GM08714 (cell line): ENCODE results near the gene DTYMK.
"Not testable (repeated sequence)": the region's sequence is repeated elsewhere in the genome, so short reads cannot be mapped to it uniquely, and the experiment has no call there.

Source experiments
- H3K4me3 ChIP-seq: fragments of 200-500 bp; sonication (Bioruptor generic); 2 replicates; pipeline ENCODE4 v1.5.1; 2014; ENCODE audit warnings: mild to moderate bottlenecking, low read length, inconsistent platforms
- ZNF274 ChIP-seq: IDR thresholded peaks from 2 replicates; pipeline ENCODE4 v1.6.1; 2012; ENCODE audit warnings: mild to moderate bottlenecking, low read depth, low read length

The DTYMK gene

GRCh38 chr2:241686650-241687425 is at the start of gene DTYMK:
Gene DTYMK, minus strand, starts transcription at chr2:241686815. Its CDS starts 32 bp downstream, at chr2:241686783.
- peak within 1 kb of the TSS; percentile 98 for H3K4me3 ChIP-seq
- no peak for TF ChIP-seq ZNF274

GRCh38 chr2:241736111-241736510 is 49.5 kb upstream of the DTYMK start:
- H3K4me3 ChIP-seq, result no peak overlapping the region
- TF ChIP-seq ZNF274, result no peak

- no peak for TF ChIP-seq ZNF274
Observed at GRCh38 chr2:241734467-241735208, 48.0 kb upstream of the DTYMK start, which contains the start of gene D2HGDH. Gene D2HGDH, plus strand, starts transcription at chr2:241734630. Its CDS starts 595 bp downstream, at chr2:241735225.

GRCh38 chr2:241734208-241734466 is 47.5 kb upstream of the DTYMK start:
- H3K4me3 ChIP-seq, result peak overlapping the region; percentile 31; the same call in 1 of the 2 replicates
- TF ChIP-seq ZNF274, result no peak

More at GRCh38 chr2:241734467-241735208, 48.0 kb upstream of the DTYMK start, which contains the start of gene D2HGDH:
- H3K4me3 ChIP-seq, result peak within 1 kb of the TSS; percentile 89

- peak overlapping the region; percentile 31; the same call in 1 of the 2 replicates for H3K4me3 ChIP-seq
- TF ChIP-seq ZNF274, result no peak
Observed at GRCh38 chr2:241733391-241734207, 47.0 kb upstream of the DTYMK start.

GRCh38 chr2:241732513-241733186 is 46.0 kb upstream of the DTYMK start:
- not testable (repeated sequence) for H3K4me3 ChIP-seq

- no peak overlapping the region for H3K4me3 ChIP-seq
- no peak for TF ChIP-seq ZNF274
Observed at GRCh38 chr2:241730671-241731293, 44.2 kb upstream of the DTYMK start.

- no peak for TF ChIP-seq ZNF274
- H3K4me3 ChIP-seq, result no peak overlapping the region
Observed at GRCh38 chr2:241729868-241730267, 43.3 kb upstream of the DTYMK start.

- H3K4me3 ChIP-seq, result no peak overlapping the region
- no peak for TF ChIP-seq ZNF274
Observed at GRCh38 chr2:241728627-241729026, 42.0 kb upstream of the DTYMK start.

- no peak for TF ChIP-seq ZNF274
Observed at GRCh38 chr2:241728000-241728399, 41.4 kb upstream of the DTYMK start.

GRCh38 chr2:241726459-241726858 is 39.8 kb upstream of the DTYMK start:
- TF ChIP-seq ZNF274, result no peak
- H3K4me3 ChIP-seq, result no peak overlapping the region

More at GRCh38 chr2:241728000-241728399, 41.4 kb upstream of the DTYMK start:
- no peak overlapping the region for H3K4me3 ChIP-seq

GRCh38 chr2:241724975-241725870 is 38.6 kb upstream of the DTYMK start:
- TF ChIP-seq ZNF274, result no peak
- H3K4me3 ChIP-seq, result no peak overlapping the region

GRCh38 chr2:241724259-241724974 is 37.8 kb upstream of the DTYMK start:
- TF ChIP-seq ZNF274, result no peak

More at GRCh38 chr2:241724259-241724974, 37.8 kb upstream of the DTYMK start:
- no peak overlapping the region for H3K4me3 ChIP-seq
